Right hindlimb (tissue), 1 donor: Measurements from ENCODE around the gene SAMD4B.
A peak's percentile ranks its signal among the peaks of the same experiment; 100 is the strongest.

Experiments
- DNase-seq: peaks from one replicate; pipeline ENCODE4 v3.0.0-alpha.2; 2018

Gene SAMD4B

GRCh38 chr19:39410017-39410830 lies 68.0 kb downstream of the SAMD4B start:
- peak; percentile 85 for DNase-seq

GRCh38 chr19:39410831-39411080 lies 68.5 kb downstream of the SAMD4B start:
- DNase-seq = no peak

GRCh38 chr19:39411081-39411831 lies 69.0 kb downstream of the SAMD4B start:
- DNase-seq = peak; percentile 69

GRCh38 chr19:39411832-39412099 lies 69.5 kb downstream of the SAMD4B start:
- peak; percentile 93 for DNase-seq

- peak; percentile 99 for DNase-seq
These were observed 70.1 kb downstream of the SAMD4B start, which contains the start of gene PLEKHG2 for GRCh38 chr19:39412100-39412866. TSS of gene PLEKHG2 (plus strand) at chr19:39412669. CDS start at chr19:39414087, 1,418 bp downstream.

GRCh38 chr19:39412867-39413271 lies 70.6 kb downstream of the SAMD4B start:
- no peak for DNase-seq

GRCh38 chr19:39413272-39413910 lies 71.2 kb downstream of the SAMD4B start:
- DNase-seq = peak; percentile 90

GRCh38 chr19:39413911-39414608 lies 71.8 kb downstream of the SAMD4B start:
- DNase-seq = no peak

GRCh38 chr19:39415111-39416046 lies 73.2 kb downstream of the SAMD4B start:
- DNase-seq = peak; percentile 15

- DNase-seq = peak; percentile 33
These were observed 74.2 kb downstream of the SAMD4B start for GRCh38 chr19:39416152-39417120.

GRCh38 chr19:39417463-39418181 lies 75.4 kb downstream of the SAMD4B start:
- peak; percentile 19 for DNase-seq

- DNase-seq = no peak
These were observed 76.8 kb downstream of the SAMD4B start for GRCh38 chr19:39419003-39419402.

- no peak for DNase-seq
These were observed 78.5 kb downstream of the SAMD4B start for GRCh38 chr19:39420769-39421168.

GRCh38 chr19:39422020-39422419 lies 79.8 kb downstream of the SAMD4B start:
- no peak for DNase-seq

- no peak for DNase-seq
These were observed 81.3 kb downstream of the SAMD4B start for GRCh38 chr19:39423258-39424086.

- no peak for DNase-seq
These were observed 82.7 kb downstream of the SAMD4B start for GRCh38 chr19:39424934-39425333.

- DNase-seq = no peak
These were observed 83.5 kb downstream of the SAMD4B start for GRCh38 chr19:39425744-39426143.

GRCh38 chr19:39426170-39426569 lies 83.9 kb downstream of the SAMD4B start:
- no peak for DNase-seq

- DNase-seq = no peak
These were observed 85.5 kb downstream of the SAMD4B start for GRCh38 chr19:39427707-39428106.
